Measurements from ENCODE around the gene FKBP5.
"Not testable (repeated sequence)": the region's sequence is repeated elsewhere in the genome, so short reads cannot be mapped to it uniquely, and the experiment has no call there.

FKBP5 gene

DNA sequence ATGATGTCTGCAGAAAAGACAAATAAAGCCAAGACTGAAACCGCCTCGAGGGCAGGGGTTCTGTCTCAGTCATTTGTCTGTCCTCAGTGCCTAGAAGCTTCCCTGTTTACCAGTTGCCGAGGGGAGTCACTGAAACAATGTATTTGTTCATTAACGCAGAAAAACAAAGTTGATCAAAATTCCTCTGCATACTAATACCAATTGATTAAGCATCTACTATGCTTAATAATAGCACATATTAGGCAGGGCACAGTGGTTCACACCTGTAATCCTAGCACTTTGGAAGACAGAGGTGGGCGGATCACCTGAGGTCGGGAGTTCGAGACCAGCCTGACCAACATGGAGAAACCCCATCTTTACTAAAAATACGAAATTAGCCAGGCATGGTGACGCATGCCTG is 1.8 kb upstream of the FKBP5 start:
- no peak for TF ChIP-seq GATA1 (IDR thresholded peaks at IDR 0.05; ENCODE audit: low read depth, low read length)
- no peak for TF ChIP-seq POLR2A (IDR thresholded peaks at IDR 0.05; ENCODE audit: low read length)
- no peak for DNase-seq

- DNase-seq: not testable (repeated sequence)
Observed at GRCh38 chr6:35690006-35690405, 1.3 kb upstream of the FKBP5 start.

DNA sequence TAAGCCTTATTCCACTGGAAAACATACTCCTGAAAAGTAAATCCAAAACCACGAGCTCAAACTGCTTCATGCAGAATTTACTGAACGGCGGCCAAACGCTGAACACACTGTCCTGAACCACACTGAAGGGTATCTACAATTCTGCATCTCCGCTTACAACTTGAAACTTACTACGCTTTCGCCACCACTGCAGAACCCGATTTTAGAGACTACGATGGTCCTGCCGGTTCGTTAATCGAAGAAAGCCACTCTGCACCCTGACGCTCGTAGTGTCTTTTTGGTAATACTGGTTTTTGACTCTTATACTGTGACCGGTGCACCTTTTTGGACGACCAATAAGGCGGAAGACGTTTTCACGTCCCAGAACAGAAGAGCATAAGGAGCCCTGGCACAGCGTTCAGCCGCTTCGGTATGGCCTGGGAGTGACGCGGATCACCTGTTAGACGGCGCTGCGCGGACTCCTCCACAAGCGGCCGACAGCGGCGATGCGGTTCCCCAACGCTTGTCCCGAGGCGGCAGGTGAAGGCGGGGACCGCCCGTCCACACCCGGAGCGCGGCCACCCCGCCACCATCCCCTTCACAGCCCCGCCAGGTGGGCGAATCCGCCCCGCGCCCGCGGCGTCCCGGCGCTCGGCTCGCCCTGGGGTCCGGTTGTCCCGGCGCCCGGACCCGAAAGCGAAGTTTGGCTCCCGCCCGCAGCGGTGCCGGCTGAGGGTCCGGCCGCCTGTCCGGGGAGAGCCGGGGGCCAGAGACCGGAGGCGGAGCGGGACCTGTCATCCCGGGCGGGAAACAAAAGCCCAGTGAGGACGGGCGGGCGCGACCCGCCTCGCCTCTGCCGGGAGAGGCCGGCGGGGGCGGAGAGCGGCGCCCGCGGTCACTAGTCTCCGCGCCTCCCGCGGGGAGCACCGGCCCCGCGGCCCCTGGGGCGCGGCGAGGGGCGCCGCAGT is 784 bp downstream of the FKBP5 start:
- peak; percentile 84 to 86 for DNase-seq
- no peak for TF ChIP-seq GATA1 (IDR thresholded peaks at IDR 0.05; ENCODE audit: low read depth, low read length)
- peak; percentile 68 for TF ChIP-seq POLR2A (IDR thresholded peaks at IDR 0.05; ENCODE audit: low read length)

GRCh38 chr6:35686873-35687555 is 1.7 kb downstream of the FKBP5 start:
- TF ChIP-seq GATA1 (IDR thresholded peaks at IDR 0.05; ENCODE audit: low read depth, low read length): no peak
- DNase-seq: peak; percentile 24 to 43

GRCh38 chr6:35686436-35686835 is 2.3 kb downstream of the FKBP5 start:
- no peak for DNase-seq
- TF ChIP-seq GATA1 (IDR thresholded peaks at IDR 0.05; ENCODE audit: low read depth, low read length): no peak
- TF ChIP-seq POLR2A (IDR thresholded peaks at IDR 0.05; ENCODE audit: low read length): no peak

- TF ChIP-seq POLR2A (IDR thresholded peaks at IDR 0.05; ENCODE audit: low read length) (peak; percentile 25), GATA1 (IDR thresholded peaks at IDR 0.05; ENCODE audit: low read depth, low read length) (no peak)
- DNase-seq: no peak
Observed at GRCh38 chr6:35683267-35683666, 5.4 kb downstream of the FKBP5 start.

DNA sequence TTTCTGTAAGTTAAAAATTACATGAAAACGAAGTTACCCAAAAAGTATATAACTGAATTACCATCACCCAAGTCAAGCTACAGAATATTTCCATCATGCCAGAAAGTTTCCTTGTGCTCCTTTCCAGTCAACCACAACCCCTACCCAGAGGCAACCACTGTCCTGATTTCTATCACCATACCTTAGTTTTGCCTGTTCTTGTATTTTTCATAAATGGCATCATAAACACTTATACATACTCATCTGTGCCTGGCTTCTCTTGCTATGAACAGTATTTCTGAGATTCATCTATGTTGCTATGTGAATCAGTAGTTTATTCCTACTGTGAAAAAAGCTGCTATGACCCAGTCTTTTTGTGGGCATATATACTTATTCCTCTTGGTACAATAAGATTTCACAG is 7.4 kb downstream of the FKBP5 start:
- DNase-seq: no peak

DNA sequence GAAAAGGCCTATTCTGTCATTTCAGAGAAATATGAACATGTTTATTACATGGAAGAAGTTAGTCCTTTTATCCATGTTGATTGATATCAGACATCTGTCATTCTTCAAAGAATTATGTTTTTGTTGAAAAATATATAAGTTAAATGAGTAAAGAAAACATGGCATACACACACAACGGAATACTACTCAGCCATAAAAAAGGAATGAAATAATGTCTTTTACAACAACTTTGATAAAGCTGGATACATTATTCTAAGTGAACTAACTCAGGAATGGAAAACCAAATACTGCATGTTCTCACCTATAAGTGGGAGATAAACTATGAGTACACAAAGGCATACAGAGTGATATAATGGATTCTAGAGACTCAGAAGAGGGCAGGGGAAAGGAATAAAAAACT is 9.3 kb downstream of the FKBP5 start:
- no peak for DNase-seq

More for the DNA sequence above, 7.4 kb downstream of the FKBP5 start:
- TF ChIP-seq GATA1 (IDR thresholded peaks at IDR 0.05; ENCODE audit: low read depth, low read length) (no peak), POLR2A (IDR thresholded peaks at IDR 0.05; ENCODE audit: low read length) (peak; percentile 23)

GRCh38 chr6:35678814-35679213 is 9.9 kb downstream of the FKBP5 start:
- DNase-seq: no peak
- TF ChIP-seq POLR2A (IDR thresholded peaks at IDR 0.05; ENCODE audit: low read length) (no peak), GATA1 (IDR thresholded peaks at IDR 0.05; ENCODE audit: low read depth, low read length) (no peak)

More for the DNA sequence above, 9.3 kb downstream of the FKBP5 start:
- no peak for TF ChIP-seq POLR2A (IDR thresholded peaks at IDR 0.05; ENCODE audit: low read length)
- TF ChIP-seq GATA1 (IDR thresholded peaks at IDR 0.05; ENCODE audit: low read depth, low read length): no peak

GRCh38 chr6:35678021-35678654 is 10.6 kb downstream of the FKBP5 start:
- DNase-seq: no peak

GRCh38 chr6:35677456-35677855 is 11.3 kb downstream of the FKBP5 start:
- TF ChIP-seq GATA1 (IDR thresholded peaks at IDR 0.05; ENCODE audit: low read depth, low read length): no peak
- TF ChIP-seq POLR2A (IDR thresholded peaks at IDR 0.05; ENCODE audit: low read length): no peak
- DNase-seq: no peak

More at GRCh38 chr6:35678021-35678654, 10.6 kb downstream of the FKBP5 start:
- TF ChIP-seq POLR2A (IDR thresholded peaks at IDR 0.05; ENCODE audit: low read length) (no peak), GATA1 (IDR thresholded peaks at IDR 0.05; ENCODE audit: low read depth, low read length) (no peak)

DNA sequence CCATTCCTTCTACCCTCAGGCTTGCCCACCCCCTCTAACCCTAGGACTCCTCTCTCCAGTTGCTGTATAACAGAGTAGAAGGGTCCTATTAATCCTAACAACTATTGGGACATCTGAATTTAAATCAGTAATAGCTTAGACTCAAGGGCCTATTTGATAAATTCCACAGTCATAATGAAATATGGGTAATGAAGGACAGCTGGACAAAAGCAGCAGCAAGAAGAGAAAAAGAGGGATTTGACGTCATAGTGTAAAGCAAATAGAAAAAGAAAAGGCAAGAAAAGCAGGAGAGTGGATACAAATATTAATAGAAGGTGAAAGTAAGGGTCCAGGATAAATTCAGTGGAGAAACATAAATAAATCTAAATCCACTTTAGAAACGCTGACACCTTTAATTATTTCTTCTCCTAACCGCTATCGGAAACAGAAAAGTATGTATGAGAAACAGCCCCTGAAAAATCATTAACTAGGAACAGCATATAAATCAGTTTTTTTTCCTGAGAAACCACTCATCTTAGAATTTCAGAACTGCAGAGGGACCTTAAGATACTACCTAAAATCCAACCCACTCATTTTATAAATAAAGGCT is 12.8 kb downstream of the FKBP5 start:
- no peak for DNase-seq

GRCh38 chr6:35674594-35674993 is 14.1 kb downstream of the FKBP5 start:
- peak in 1 of 2 experiments; percentile 21 for DNase-seq
- TF ChIP-seq GATA1 (IDR thresholded peaks at IDR 0.05; ENCODE audit: low read depth, low read length): no peak
- TF ChIP-seq POLR2A (IDR thresholded peaks at IDR 0.05; ENCODE audit: low read length): no peak

More for the DNA sequence above, 12.8 kb downstream of the FKBP5 start:
- TF ChIP-seq GATA1 (IDR thresholded peaks at IDR 0.05; ENCODE audit: low read depth, low read length): no peak
- TF ChIP-seq POLR2A (IDR thresholded peaks at IDR 0.05; ENCODE audit: low read length): no peak

- DNase-seq: no peak
- no peak for TF ChIP-seq POLR2A (IDR thresholded peaks at IDR 0.05; ENCODE audit: low read length)
- TF ChIP-seq GATA1 (IDR thresholded peaks at IDR 0.05; ENCODE audit: low read depth, low read length): no peak
Observed at GRCh38 chr6:35673755-35674154, 15.0 kb downstream of the FKBP5 start.

GRCh38 chr6:35673284-35673666 is 15.4 kb downstream of the FKBP5 start:
- not testable (repeated sequence) for DNase-seq

- DNase-seq: not testable (repeated sequence)
Observed at GRCh38 chr6:35670453-35670852, 18.3 kb downstream of the FKBP5 start.
